ENCODE measurements around the gene TYRO3. TPM values are rescaled to one million over a fixed set of nuclear protein-coding genes. Genes with fewer than 3 reads are reported as not detected.

Gene TYRO3
- total RNA-seq, 1 experiment from 2014 or later = 118 TPM

- Mint-ChIP-seq H3K27me3 (ENCODE audit: insufficient read depth, unreplicated experiment) (no peaks in the 10 kb centered on the region), H3K9me3 (ENCODE audit: unreplicated experiment) (no peaks in the 10 kb centered on the region), H3K4me3 (ENCODE audit: unreplicated experiment) (no peak overlapping the region), H3K4me1 (ENCODE audit: low read depth, unreplicated experiment) (peaks cover 22% of the 10 kb centered on the region), H3K36me3 (ENCODE audit: insufficient read depth, unreplicated experiment) (peaks cover 31% of the 10 kb centered on the region), H3K27ac (ENCODE audit: unreplicated experiment) (no peak overlapping the region)
- no peaks in the 10 kb centered on the region for H3K27me3 ChIP-seq (replicated peaks; ENCODE audit: control insufficient read depth, insufficient read depth, low read length)
- peaks cover 26% of the 10 kb centered on the region for H3K4me1 ChIP-seq
- intact Hi-C loops (cut with micrococcal nuclease; ENCODE audit: unreplicated experiment) = no loop called here
- BruUV-seq (replicated peaks) = no TSS peak
- no peak for DNase-seq
- no peaks in the 10 kb centered on the region for H3K9me3 ChIP-seq
- TF ChIP-seq CTCF (IDR thresholded peaks at IDR 0.05; ENCODE audit: insufficient read depth in 1 of 2, low read depth in 1 of 2, low read length in 1 of 2, severe bottlenecking in 1 of 2, unreplicated experiment in 1 of 2) = no peak
- H3K4me3 ChIP-seq (ENCODE audit: low read depth, low read length) = no peak overlapping the region
- CTCF ChIA-PET = interaction anchor here (2.6 kb wide), 1 partner anchor 10 kb away, joined by 10 read pairs; no protein-coding TSS in a partner anchor
- H3K36me3 ChIP-seq (ENCODE audit: control insufficient read depth, insufficient read depth, low read length) = peaks cover 8% of the 10 kb centered on the region
- POLR2A ChIA-PET = no interaction called here
Measured at GRCh38 chr15:41571948-41572347, 12.9 kb downstream of the TYRO3 start.

- Mint-ChIP-seq H3K4me3 (ENCODE audit: unreplicated experiment) (no peak overlapping the region), H3K27me3 (ENCODE audit: insufficient read depth, unreplicated experiment) (no peaks in the 10 kb centered on the region), H3K9me3 (ENCODE audit: unreplicated experiment) (no peaks in the 10 kb centered on the region), H3K36me3 (ENCODE audit: insufficient read depth, unreplicated experiment) (peaks cover 31% of the 10 kb centered on the region), H3K27ac (ENCODE audit: unreplicated experiment) (no peak overlapping the region), H3K4me1 (ENCODE audit: low read depth, unreplicated experiment) (peaks cover 13% of the 10 kb centered on the region)
- intact Hi-C loops (cut with micrococcal nuclease; ENCODE audit: unreplicated experiment) = no loop called here
- TF ChIP-seq CTCF (IDR thresholded peaks at IDR 0.05; ENCODE audit: insufficient read depth in 1 of 2, low read depth in 1 of 2, low read length in 1 of 2, severe bottlenecking in 1 of 2, unreplicated experiment in 1 of 2) = no peak
- Histone ChIP-seq H3K4me3 (ENCODE audit: low read depth, low read length) (no peak overlapping the region), H3K9me3 (no peaks in the 10 kb centered on the region), H3K36me3 (ENCODE audit: control insufficient read depth, insufficient read depth, low read length) (peaks cover 8% of the 10 kb centered on the region), H3K27me3 (replicated peaks; ENCODE audit: control insufficient read depth, insufficient read depth, low read length) (no peaks in the 10 kb centered on the region), H3K4me1 (peaks cover 16% of the 10 kb centered on the region)
- POLR2A ChIA-PET = no interaction called here
- no TSS peak for BruUV-seq (replicated peaks)
- DNase-seq = no peak
- CTCF ChIA-PET = interaction anchor here (2.6 kb wide), 1 partner anchor 11 kb away, joined by 10 read pairs; no protein-coding TSS in a partner anchor
Measured at GRCh38 chr15:41572866-41573265, 13.9 kb downstream of the TYRO3 start.

DNA sequence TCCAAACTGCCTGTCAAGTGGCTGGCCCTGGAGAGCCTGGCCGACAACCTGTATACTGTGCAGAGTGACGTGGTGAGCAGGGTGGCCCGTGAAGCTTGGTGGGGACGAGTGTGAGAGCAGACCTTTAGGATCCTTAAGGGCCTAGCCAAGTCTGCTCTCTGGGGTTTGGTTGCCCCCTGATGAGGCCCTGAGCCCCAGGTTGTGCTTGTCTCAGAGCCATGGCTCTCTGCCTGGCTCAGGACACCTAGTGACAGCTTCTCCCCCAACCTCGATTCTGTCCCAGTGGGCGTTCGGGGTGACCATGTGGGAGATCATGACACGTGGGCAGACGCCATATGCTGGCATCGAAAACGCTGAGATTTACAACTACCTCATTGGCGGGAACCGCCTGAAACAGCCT, 14.4 kb downstream of the TYRO3 start:
- H3K4me1 ChIP-seq = peaks cover 12% of the 10 kb centered on the region
- Mint-ChIP-seq H3K4me3 (ENCODE audit: unreplicated experiment) (no peak overlapping the region), H3K9me3 (ENCODE audit: unreplicated experiment) (no peaks in the 10 kb centered on the region), H3K4me1 (ENCODE audit: low read depth, unreplicated experiment) (peaks cover 8% of the 10 kb centered on the region), H3K27ac (ENCODE audit: unreplicated experiment) (no peak overlapping the region), H3K27me3 (ENCODE audit: insufficient read depth, unreplicated experiment) (no peaks in the 10 kb centered on the region), H3K36me3 (ENCODE audit: insufficient read depth, unreplicated experiment) (peaks cover 27% of the 10 kb centered on the region)
- intact Hi-C loops (cut with micrococcal nuclease; ENCODE audit: unreplicated experiment) = no loop called here
- no peaks in the 10 kb centered on the region for H3K9me3 ChIP-seq
- POLR2A ChIA-PET = no interaction called here
- no peak overlapping the region for H3K4me3 ChIP-seq (ENCODE audit: low read depth, low read length)
- DNase-seq = no peak
- H3K36me3 ChIP-seq (ENCODE audit: control insufficient read depth, insufficient read depth, low read length) = peaks cover 8% of the 10 kb centered on the region
- TF ChIP-seq CTCF (IDR thresholded peaks at IDR 0.05; ENCODE audit: insufficient read depth in 1 of 2, low read depth in 1 of 2, low read length in 1 of 2, severe bottlenecking in 1 of 2, unreplicated experiment in 1 of 2) = no peak
- CTCF ChIA-PET = no interaction called here
- H3K27me3 ChIP-seq (replicated peaks; ENCODE audit: control insufficient read depth, insufficient read depth, low read length) = no peaks in the 10 kb centered on the region
- no TSS peak for BruUV-seq (replicated peaks)
